A549 (cell line): ENCODE data around the gene GRIK2.

Source experiments
- BCL3 ChIP-seq: fragments of >200 bp; sonication (Bioruptor Twin); formaldehyde crosslinking; IDR thresholded peaks from 3 replicates; pipeline ENCODE4 v1.6.1; 2016
- CHD4 ChIP-seq: fragments of 200-600 bp; sonication (generic); IDR thresholded peaks from 2 replicates; pipeline ENCODE4 v1.6.1; 2016; ENCODE audit warnings: antibody characterized with exemption, mild to moderate bottlenecking, borderline replicate concordance
- CTCF ChIP-seq: fragments of >200 bp; sonication (Bioruptor Twin); formaldehyde crosslinking; IDR thresholded peaks from 3 replicates; pipeline ENCODE4 v1.5.1; 2016
- MAFK ChIP-seq: fragments of 450-650 bp; IDR thresholded peaks from 2 replicates; pipeline ENCODE4 v1.6.1; 2014; ENCODE audit not compliant: partially characterized antibody
- MYC ChIP-seq: IDR thresholded peaks from 2 replicates; pipeline ENCODE4 v1.6.1; 2012; ENCODE audit warnings: mild to moderate bottlenecking, inconsistent platforms, low read length, improper control_type of control experiment, borderline replicate concordance
- POLR2A ChIP-seq: IDR thresholded peaks from 2 replicates; pipeline ENCODE4 v1.6.1; 2012; ENCODE audit warnings: mild to moderate bottlenecking, low read length
- RFX5 ChIP-seq: fragments of 450-650 bp; IDR thresholded peaks from 2 replicates; pipeline ENCODE4 v1.7.1; 2014; ENCODE audit warnings: antibody characterized with exemption, mild to moderate bottlenecking, moderate library complexity
- TP53 ChIP-seq: fragments of 250-450 bp; sonication (Bioruptor Pico); IDR thresholded peaks from 2 replicates; pipeline ENCODE4 v1.5.0; 2021; ENCODE audit warnings: mild to moderate bottlenecking, moderate library complexity

GRCh38 chr6:101700655-101701054 lies 307.1 kb downstream of the GRIK2 start:
- TF ChIP-seq CTCF (no peak), MYC (no peak), TP53 (CRISPR knock-in tag) (no peak), RFX5 (no peak), BCL3 (no peak), POLR2A (no peak), MAFK (no peak), CHD4 (no peak)
